ENCODE measurements around the gene CD74.

The CD74 gene

DNA sequence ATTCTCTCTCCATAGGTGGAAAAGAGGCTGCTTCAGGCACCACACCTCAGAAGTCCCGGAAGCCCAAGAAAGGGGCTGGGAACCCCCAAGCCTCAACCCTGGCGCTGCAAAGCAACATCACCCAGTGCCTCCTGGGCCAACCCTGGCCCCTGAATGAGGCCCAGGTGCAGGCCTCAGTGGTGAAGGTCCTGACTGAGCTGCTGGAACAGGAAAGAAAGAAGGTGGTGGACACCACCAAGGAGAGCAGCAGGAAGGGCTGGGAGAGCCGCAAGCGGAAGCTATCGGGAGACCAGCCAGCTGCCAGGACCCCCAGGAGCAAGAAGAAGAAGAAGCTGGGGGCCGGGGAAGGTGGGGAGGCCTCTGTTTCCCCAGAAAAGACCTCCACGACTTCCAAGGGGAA lies 16.4 kb downstream of the CD74 start:
- DNase-seq, result no peak

DNA sequence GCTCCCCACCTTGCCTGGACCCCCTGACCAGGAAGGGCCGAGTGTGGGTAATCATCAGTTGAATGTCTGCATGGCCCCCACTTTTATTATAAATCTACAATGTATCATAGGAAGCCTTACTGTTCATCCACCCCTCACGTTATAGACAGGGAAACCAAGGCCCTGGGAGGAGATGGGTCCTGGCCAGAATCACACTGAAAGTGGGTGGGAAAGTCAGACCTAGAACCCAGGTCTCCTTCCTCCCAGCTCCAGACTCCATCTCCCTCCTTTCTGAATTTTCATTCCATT lies 17.1 kb downstream of the CD74 start:
- no peak for DNase-seq

DNA sequence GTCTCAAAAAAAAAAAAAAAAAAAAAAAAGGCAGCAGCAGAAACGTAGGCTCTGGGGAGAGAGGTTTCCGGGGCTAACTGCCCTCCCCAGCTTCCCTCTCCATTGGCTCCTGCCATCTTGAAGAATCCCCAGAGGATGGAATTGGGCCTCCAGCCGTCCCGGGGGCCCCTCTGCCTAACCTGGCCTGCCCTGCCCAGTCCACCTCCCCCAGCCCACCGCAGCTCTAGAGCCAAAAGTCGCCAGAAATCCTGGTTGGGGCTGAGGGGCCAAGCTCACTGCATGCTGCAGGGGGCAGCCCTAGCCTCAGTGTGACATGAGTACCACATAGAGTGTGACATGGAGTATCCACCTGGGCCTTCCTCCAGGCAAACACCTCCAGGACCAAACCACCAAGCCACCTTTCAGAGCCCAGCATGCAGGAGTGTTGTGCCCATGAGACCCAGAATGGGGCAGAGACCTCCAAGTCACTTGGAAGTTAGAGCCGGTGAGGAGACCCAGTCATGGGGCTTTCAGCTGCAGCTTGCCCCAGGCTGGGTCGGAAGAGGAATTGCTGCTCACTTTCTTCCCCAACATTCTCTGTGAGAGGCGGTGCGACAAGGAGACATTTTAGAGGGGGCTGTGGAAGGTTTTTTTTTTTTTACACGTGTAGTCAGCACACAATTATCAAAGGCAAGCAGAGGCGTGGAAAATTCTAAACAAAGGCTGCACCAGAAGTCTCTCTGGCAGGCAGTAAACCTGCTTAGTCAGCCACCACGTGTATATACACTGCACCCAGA lies 17.6 kb downstream of the CD74 start:
- DNase-seq, result no peak

DNA sequence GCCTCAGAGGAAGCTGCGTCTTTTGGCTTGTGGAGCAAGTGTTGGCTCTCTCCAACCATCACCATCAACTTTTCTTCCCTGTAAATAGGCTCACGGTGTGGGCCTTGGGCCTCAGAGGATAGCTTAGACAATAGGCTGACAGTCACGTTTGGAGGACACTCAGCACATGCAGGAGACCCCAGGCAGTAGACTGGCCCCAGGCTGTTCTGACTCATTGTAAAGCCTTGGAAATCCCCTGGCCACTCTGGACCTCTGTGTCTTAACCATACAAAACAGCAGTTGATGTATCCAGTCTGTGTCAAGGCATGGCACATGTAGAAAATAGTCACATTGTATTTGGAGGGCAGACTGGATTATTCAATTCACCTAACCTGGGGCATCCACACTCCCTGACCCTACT lies 18.6 kb downstream of the CD74 start:
- no peak for DNase-seq

DNA sequence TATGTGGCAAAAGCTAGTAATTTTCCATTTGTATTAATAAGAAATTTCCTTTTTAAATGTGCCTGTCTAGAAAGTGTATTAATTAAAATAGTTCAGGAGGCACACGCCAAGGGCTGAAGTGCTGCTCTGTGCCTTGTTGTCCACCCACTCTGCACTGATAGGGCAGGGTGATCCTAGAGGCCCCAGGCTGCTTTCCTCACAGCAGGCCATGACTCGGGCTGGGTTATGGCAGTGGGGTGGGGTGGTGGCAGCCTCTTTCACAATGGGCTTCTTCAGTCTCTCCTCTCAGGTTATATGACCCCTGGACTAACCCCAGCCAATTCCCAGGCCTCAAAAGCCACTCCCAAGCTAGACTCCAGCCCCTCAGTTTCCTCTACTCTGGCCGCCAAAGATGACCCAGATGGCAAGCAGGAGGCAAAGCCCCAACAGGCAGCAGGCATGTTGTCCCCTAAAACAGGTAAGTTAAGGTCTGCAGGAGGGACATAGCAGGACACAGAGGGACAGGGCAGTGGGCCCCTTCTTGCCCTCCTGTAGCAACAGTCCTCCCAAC lies 19.5 kb downstream of the CD74 start:
- no peak for DNase-seq

DNA sequence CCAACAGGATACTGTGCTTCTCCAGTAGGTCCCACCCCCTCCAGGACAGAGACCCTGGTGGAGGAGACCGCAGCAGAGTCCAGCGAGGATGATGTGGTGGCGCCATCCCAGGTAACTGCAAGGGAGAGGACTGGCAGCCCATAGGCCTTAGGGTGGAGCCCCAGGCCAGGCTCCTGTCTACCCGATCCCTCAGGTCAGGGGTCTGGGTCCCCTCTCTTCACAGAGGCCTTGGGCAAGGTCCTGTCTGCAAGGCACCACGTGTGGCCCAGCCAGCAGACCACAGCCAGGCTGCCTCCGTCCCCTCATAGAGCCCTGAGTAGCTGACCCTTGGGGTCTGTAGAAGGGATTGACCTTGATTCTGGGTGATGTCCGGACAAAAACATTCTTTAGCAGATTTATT lies 20.0 kb downstream of the CD74 start:
- DNase-seq, result no peak

DNA sequence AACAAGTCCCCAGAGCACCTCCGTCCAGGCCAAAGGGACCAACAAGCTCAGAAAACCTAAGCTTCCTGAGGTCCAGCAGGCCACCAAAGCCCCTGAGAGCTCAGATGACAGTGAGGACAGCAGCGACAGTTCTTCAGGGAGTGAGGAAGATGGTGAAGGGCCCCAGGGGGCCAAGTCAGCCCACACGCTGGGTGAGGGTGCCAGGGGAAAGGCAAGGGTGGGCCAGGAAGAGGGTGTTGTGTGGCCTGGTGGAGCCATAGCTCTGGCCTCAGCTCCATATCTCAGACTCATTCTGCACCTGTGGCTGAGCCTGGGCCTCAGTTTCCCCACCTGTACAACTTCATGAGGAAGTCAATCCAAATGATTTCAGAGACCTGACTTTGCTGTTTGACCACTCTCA lies 20.7 kb downstream of the CD74 start:
- no peak for DNase-seq

DNA sequence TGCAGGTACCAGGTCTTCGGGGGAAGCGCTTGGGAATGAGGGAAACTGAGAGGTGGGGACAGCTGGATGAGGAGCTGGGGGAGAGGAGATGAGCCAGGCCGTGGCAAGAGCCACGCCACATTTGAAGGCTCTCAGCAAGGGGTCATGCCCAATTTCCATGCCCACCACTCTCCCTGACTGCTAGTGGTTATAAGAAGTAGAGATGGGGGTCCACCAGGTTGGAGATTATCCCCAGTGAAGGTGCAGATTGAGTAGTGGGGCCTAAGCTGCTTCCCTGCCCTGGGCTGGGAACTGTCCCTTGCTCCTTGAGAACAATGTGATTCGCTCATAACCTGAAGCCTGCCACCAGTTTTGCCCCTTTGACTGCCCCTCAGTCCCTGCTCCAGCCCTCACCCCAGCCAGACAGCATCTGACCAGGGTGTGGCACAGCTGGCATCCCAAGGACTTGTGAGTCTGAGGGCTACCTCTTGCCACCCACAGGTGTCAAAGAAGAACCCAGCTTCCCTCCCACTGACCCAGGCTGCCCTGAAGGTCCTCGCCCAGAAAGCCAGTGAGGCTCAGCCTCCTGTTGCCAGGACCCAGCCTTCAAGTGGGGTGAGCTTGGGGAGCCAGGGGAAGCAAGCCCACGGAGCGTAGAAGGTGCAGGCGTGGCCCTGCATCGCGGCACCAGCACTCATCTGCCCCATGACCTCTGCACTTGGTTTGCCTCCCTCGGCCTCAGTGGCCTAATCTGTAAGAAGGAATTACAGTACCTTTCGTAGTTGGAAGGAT lies 21.5 kb downstream of the CD74 start:
- DNase-seq, result no peak

DNA sequence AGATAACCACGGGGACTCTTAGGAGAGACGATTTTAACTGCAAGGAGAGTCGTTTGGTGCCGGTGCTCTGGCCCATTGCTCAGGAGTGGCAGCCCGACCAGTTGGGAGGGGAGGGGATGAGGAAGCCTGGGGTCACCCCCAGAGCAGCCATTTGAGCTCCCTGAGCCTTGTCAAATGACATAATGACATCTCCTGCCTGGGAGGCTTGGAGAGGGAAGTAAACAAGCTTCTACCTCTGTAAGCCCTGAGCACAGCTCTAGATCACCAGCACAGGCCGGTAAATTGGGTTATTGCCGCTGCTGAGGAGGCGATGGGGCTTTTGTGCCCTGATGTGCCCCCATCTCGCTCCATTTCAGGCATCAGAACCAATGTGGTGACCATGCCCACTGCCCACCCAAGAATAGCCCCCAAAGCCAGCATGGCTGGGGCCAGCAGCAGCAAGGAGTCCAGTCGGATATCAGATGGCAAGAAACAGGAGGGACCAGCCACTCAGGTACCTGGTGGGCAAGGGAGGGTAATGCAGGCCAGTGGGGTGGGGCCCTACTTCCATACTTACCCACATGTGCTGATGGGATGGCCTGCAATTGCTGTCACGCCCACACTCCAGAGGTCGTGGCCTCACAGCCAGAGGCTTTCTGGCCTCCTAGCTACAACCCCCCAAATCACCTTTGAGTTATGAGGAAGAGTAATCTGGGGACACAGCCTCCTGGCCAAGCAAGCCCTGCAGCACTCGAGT lies 23.0 kb downstream of the CD74 start:
- DNase-seq, result no peak

DNA sequence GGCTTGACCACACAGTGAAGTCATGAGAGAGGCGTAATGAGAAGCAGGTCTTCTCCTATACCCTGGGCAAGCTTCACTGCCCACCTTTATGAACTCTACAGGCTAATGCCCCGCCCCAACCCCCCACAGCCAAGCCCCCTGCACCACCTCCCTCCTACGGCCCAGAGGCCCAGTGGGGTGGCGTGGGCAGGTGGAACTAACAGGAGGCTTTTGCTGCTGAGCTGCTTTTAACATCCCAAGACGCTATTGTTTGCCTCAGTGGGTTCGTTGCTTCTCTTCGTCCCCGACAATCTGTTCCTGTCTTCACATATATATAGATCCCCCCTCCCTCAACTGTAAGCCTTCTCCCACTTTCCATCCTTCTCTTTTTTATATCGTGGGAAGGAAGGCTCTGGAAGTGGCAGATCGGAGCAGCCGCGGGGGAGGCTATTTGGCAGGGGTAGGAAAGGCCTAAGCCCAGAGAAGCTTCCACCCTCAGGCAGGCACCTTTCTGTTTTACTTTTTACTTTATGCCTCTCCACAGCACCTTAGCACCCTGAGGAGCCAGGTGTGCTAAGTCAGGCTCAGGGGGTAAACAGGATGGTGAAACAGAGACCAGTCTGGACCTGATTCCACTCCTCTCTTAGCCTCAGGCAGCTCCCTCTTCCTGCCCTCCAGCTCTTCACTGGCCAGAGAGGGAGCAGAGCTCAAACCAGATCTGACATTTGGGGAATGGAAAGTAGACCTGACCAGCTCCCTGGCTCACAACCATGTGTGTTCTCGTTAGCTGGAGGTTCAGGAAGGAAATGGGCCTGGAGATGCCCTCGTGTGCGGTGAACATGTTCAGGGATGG lies 26.5 kb downstream of the CD74 start:
- DNase-seq, result no peak

DNA sequence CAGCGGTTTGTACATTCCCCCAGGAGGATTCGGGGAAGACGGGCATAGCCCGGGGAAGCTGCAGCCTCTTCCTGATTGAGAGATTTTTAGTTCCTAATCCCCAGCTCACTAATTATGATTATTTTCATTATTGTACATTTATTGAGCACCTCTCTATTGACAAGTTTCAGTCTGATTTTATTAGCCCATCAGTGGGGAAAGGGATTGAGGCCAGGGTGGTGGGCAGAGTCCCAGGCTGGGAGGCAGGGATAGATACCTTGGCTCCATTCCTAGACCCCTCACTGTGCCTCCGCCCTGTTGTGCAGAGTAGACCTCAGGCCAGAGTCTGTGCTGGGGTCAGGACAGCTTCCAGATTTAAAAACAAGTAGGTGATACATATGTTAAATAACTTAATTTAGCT lies 28.0 kb downstream of the CD74 start:
- no peak for DNase-seq

DNA sequence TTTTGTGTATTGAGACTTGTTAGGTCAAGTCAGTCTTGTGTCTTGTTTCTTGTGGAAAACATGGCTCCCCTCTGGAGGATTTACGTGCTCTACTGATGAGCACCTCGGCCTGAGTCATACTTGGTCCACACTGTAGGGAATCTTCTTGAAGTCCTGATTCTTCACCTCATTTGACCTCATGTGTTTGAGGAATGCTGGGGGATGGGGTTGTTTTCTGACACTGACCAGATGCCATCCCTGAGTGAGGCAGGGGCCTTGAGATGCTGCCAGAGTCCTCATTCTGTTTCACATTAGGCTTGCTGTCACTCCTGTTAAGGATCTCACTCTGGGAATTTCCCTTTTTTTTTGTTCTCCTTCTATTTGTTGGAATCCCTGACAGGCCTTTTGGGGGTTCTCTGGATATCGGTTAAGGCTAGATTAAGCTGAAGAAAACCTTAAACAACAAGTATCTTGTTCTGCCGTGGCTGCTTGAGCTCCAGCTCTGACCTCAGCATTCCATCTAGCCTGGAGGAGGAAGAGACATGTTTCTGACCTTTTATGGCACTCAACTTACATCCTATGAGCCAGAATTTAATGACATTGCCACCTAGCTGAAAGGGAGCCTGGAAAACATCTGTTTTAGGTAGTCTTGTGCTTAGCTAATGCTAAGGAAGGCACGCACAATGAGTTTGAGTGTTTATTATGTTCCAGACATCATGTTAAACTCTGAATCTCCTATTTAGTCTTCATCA lies 34.6 kb downstream of the CD74 start:
- DNase-seq, result no peak

DNA sequence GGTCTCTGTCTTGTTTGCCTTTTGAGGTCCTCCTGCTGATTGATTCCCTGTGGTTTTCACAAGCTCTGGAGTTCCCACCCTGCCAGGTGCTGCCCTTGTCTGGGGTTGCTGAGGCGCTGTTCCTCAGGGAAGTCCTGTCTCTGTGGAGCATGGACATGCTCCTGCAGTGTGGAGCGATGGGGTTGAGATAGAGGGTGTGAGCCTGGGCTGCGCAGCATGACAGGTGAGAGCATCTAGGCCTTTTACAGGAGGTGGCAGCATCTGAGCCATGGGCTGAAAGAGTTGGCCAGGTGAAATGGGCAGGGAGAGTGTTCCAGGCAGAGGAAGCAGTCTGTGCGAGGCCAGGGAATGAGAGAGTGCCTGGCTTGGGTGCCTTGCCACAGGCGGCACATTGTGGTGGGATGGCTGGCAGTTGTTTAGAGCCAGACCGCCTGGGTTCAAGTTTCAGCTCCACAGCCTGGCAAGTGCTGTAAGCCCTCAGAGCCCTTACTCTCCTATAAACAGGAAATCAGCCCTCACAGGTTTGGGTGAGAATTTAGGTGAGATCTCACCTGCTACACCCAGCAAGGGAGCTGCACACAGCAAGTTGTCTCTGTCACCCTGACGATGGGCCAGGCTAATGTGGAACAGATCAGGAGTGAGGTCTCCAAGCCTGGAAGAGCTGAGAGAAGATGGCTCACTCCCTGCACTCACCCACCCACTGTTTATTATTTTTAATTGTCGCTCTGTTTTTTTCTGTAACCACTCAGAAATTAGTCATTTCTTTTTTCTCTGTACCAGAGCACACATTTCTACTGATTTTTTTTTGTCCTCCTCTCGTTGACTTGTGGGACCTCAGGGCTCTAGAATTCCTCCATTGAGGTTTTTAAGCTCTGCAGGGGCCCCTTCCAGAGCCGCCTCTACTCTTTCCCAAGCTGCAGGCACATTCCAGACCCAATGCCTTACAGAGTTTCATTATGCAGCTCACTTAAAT lies 35.6 kb downstream of the CD74 start:
- no peak for DNase-seq

DNA sequence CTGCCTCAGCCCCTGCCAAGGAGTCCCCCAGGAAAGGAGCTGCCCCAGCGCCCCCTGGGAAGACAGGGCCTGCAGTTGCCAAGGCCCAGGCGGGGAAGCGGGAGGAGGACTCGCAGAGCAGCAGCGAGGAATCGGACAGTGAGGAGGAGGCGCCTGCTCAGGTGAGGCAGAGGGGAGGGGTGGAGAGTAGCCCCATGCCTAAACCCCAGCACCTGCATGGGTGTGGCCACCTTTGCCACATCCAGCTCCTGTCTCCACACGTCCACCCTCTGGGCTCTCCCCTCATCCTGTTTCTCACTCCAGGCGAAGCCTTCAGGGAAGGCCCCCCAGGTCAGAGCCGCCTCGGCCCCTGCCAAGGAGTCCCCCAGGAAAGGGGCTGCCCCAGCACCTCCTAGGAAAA lies 38.1 kb downstream of the CD74 start:
- no peak for DNase-seq

DNA sequence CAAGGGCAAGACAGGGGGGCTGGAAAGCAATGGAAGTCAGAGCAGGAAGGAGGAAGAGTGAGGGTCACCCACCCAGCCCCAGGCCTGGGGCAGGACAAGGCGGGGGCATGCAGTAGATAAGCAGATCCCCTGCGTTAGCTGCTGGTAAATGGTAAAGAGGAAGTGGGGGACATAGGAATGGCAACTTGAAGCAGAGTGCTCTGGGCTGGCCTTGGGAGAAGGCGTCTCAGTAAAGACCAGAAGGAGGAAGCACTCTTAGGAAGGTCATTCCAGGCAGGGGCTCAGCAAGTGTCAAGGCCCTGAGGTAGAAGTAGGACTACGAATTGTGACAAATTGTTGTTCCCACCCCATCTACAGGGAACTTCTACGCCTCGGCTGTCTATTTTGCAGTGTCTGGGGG lies 40.1 kb downstream of the CD74 start:
- no peak for DNase-seq

DNA sequence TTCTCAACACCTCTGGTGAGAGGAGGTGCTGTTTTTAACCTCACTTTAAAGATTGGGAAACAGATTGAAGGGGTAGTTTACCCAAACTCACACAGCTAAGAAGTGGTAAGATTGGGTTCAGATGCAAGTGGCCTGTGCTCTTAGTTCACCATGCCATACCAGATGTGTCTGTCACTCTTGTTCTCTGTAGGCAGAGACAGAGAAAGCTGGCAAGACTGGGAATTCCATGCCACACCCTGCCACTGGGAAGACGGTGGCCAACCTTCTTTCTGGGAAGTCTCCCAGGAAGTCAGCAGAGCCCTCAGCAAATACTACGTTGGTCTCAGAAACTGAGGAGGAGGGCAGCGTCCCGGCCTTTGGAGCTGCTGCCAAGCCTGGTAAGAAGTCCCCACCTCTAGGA lies 44.2 kb downstream of the CD74 start:
- no peak for DNase-seq

DNA sequence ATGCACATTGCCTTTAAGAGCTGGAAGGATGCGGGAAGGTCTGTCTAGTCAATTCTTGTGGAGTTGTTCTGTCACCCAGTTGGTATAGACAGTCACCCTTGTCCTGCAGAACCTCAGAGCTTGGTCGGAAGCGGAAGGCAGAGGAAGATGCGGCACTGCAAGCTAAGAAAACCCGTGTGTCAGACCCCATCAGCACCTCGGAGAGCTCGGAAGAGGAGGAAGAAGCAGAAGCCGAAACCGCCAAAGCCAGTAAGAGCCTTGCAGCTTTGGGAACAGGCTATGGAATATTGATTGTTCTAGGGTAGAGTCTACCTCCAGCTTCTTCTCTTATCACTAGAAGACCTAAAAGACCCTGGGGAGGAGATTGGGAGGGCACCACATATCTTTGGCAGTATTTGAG lies 48.7 kb downstream of the CD74 start:
- DNase-seq, result no peak

DNA sequence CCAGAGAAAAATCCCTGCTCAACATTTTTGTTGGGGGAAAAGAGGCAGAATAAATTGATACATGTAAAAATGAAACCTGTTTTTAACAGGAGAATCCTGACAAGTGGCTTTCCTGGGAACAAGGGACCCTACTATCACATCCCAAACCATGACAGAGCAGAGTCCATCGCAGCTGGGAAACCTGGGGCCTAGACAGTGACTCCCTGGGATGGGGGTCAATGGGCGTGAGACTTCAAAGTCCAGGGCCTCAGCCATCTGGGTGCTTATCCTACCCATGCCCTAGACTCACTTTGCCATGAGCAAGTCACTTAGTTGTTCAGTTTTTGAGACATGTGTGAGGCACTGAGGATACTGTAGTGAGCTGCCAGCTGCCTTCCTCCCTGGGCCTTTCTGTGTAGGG lies 49.5 kb downstream of the CD74 start:
- no peak for DNase-seq

DNA sequence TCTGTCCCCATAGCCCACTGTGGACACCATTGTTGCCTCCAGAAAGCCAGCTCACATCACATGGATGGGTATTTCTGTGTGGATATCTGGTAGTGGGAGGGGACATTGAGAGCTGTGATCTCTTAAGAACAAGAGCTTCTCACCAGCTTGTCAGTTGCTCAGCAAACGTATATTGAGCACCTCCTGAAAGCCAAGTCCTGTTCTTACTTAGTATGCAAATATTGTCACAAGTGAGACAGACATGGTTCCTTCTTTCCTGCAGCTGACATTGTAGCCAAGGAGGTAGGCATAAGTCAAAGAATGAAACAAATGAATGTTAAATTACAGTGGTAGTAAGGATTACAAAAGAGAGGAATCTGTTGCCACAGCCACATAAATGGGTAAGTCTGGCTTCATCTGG lies 51.4 kb downstream of the CD74 start:
- DNase-seq, result no peak

DNA sequence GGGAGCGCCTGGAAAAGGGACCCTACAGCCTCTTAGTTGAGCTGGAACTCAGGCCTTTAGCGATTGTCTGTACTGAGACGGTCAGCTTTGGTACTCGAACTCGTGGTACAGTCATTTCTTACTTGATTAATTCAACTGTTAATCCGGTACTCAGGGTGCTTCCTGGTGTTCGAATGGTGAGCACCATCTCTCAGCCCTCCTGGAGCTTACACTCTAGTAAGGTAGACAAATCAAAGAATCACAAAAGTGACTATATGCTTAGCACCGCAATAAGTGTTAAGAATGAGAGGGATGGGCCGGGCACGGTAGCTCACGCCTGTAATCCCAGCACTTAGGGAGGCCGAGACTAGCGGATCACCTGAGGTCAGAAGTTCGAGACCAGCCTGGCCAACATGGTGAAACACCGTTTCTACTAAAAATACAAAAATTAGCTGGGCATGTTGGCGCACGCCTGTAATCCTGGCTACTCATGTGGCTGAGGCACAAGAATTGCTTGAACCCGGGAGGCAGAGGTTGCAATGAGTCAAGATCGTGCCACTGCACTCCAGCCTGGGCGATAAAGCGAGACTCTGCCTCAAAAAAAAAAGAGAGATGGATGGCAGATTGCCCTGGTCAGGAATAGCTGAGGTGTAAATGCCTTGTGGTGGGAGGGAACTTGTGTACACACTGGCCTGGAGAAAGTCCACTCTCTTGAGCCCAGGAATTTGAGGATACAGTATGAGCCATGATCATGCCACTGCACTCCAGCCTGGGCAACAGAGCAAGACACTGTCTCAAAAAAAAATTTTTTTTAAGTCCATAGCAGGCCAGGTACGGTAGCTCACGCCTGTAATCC lies 54.2 kb downstream of the CD74 start:
- no peak for DNase-seq
